AG20443 (cell line): ENCODE data around the gene ADGRG6.

Experiments used
- DNase-seq: peaks from one replicate; pipeline ENCODE4 v3.0.0; 2012; ENCODE audit warnings: low spot score, mixed read lengths

Gene ADGRG6

DNA sequence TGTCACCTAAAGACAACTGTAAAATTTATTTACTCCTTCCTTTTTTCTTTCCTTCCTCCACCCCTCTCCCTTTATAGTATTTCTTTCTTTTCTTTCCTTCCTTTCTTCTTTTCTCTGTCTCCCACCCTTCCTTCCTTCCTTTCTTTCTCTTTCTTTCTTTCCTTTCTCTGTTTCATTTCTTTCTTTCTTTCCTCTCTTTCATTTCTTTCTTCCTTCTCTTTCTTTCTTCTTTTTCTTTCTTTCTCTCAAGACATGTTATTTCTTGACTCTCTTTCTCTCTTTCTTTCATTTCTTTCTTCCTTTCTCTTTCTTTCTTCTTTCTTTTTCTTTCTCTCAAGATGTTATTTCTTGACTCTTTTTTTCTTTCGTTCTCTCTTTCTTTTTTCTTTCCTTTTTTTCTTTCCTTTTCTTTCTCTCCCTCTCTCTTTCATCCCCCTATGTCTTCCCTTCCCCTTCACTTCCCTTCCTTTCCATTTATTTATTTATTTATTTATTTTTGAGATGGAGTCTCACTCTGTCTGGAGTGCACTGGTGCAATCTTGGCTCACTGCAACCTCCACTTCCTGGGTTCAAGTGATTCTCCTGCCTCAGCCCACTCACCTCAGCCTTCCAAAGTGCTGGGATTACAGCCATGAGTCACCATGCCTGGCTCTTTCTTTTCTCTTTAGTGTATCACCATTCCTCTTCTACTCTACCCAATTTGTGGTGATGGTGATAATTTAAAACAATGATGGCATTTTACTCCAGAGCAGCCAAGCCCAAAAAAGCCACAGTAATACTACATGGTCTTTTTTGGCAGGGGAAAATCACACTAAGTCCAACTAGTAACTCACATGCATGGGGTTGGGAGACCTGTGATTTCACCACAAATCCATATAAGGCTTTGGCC, 188.2 kb downstream of the ADGRG6 start:
- peak; percentile 34 for DNase-seq
